ENCODE results near the gene KCNIP1. TPM values are rescaled to one million over a fixed set of nuclear protein-coding genes. Genes with fewer than 3 reads are reported as not detected.

KCNIP1 gene
- polyA plus RNA-seq, 2 donors: 0.04 TPM; not detected in 1

- WGBS, 2 donors: 73 to 75% methylated on average over 12 of the region's 12 CpGs
- Histone ChIP-seq H3K27ac (ENCODE audit: low read depth in 2 of 2, low read length in 1 of 2) (peak overlapping the region; percentile 65 to 69), H3K4me3 (ENCODE audit: low read depth in 1 of 2, low read length in 2 of 2) (no peak overlapping the region), H3K4me1 (ENCODE audit: control insufficient read depth in 2 of 2, insufficient read depth in 2 of 2, low read length in 1 of 2) (peaks cover 0 to 9% of the 10 kb centered on the region in 2 donors), H3K27me3 (ENCODE audit: control insufficient read depth in 1 of 2, insufficient read depth in 2 of 2, low read length in 2 of 2) (no peaks in the 10 kb centered on the region), H3K36me3 (ENCODE audit: control insufficient read depth in 2 of 2, insufficient read depth in 2 of 2, low read length in 1 of 2) (no peaks in the 10 kb centered on the region), H3K9me3 (ENCODE audit: control insufficient read depth in 2 of 2, insufficient read depth in 1 of 2, low read depth in 1 of 2, low read length in 1 of 2) (no peaks in the 10 kb centered on the region)
Observed at GRCh38 chr5:170773024-170773985, 269.5 kb downstream of the KCNIP1 start.

GRCh38 chr5:170774831-170775230 lies 271.0 kb downstream of the KCNIP1 start:
- Histone ChIP-seq H3K4me1 (ENCODE audit: control insufficient read depth in 2 of 2, insufficient read depth in 2 of 2, low read length in 1 of 2) (peaks cover 0 to 9% of the 10 kb centered on the region in 2 donors), H3K9me3 (ENCODE audit: control insufficient read depth in 2 of 2, insufficient read depth in 1 of 2, low read depth in 1 of 2, low read length in 1 of 2) (no peaks in the 10 kb centered on the region), H3K36me3 (ENCODE audit: control insufficient read depth in 2 of 2, insufficient read depth in 2 of 2, low read length in 1 of 2) (no peaks in the 10 kb centered on the region), H3K27me3 (ENCODE audit: control insufficient read depth in 1 of 2, insufficient read depth in 2 of 2, low read length in 2 of 2) (no peaks in the 10 kb centered on the region), H3K4me3 (ENCODE audit: low read depth in 1 of 2, low read length in 2 of 2) (no peak overlapping the region), H3K27ac (ENCODE audit: low read depth in 2 of 2, low read length in 1 of 2) (no peak overlapping the region)
- 90 to 91% methylated on average over 5 of the region's 5 CpGs for WGBS, 2 donors

DNA sequence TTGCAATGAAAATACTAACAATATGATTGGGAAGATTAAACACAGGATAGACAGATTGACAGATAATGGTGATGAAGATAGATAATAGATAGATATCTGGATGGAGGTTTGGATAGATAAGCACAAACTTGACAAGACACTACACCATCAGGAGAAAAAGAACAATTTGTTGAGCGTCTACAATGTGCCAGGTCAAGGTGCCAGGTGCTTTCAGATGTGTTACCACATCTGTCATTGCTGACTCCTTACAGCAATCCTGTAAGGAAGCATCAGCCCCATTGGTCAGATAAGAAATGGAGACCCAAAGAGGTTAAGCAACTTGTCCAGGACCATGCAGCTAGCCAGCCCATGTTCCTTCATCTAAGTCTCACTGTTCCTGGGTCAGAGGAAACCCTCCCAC lies 278.1 kb downstream of the KCNIP1 start:
- H3K27me3 ChIP-seq (ENCODE audit: control insufficient read depth in 1 of 2, insufficient read depth in 2 of 2, low read length in 2 of 2): no peaks in the 10 kb centered on the region
- H3K9me3 ChIP-seq (ENCODE audit: control insufficient read depth in 2 of 2, insufficient read depth in 1 of 2, low read depth in 1 of 2, low read length in 1 of 2): no peaks in the 10 kb centered on the region
- H3K36me3 ChIP-seq (ENCODE audit: control insufficient read depth in 2 of 2, insufficient read depth in 2 of 2, low read length in 1 of 2): no peaks in the 10 kb centered on the region
- 64 to 68% methylated on average over 1 of the region's 1 CpG for WGBS, 2 donors
- peaks cover 2 to 7% of the 10 kb centered on the region in 2 donors for H3K4me1 ChIP-seq (ENCODE audit: control insufficient read depth in 2 of 2, insufficient read depth in 2 of 2, low read length in 1 of 2)
- H3K4me3 ChIP-seq (ENCODE audit: low read depth in 1 of 2, low read length in 2 of 2): no peak overlapping the region
- no peak overlapping the region for H3K27ac ChIP-seq (ENCODE audit: low read depth in 2 of 2, low read length in 1 of 2)

- Histone ChIP-seq H3K27ac (ENCODE audit: low read depth in 2 of 2, low read length in 1 of 2) (no peak overlapping the region), H3K4me3 (ENCODE audit: low read depth in 1 of 2, low read length in 2 of 2) (no peak overlapping the region)
- 65 to 68% methylated on average over 6 of the region's 6 CpGs for whole genome bisulfite sequencing, 2 donors
Observed at GRCh38 chr5:170782438-170782837, 278.6 kb downstream of the KCNIP1 start.

GRCh38 chr5:170783498-170784247 lies 279.9 kb downstream of the KCNIP1 start, which contains the start of gene GABRP:
Gene GABRP (plus strand): TSS chr5:170783725. CDS start chr5:170788616, 4,891 bp downstream.
- WGBS, 2 donors: 87 to 90% methylated on average over 14 of the region's 14 CpGs
- no peaks in the 10 kb centered on the region for H3K9me3 ChIP-seq (ENCODE audit: control insufficient read depth in 2 of 2, insufficient read depth in 1 of 2, low read depth in 1 of 2, low read length in 1 of 2)
- no peaks in the 10 kb centered on the region for H3K27me3 ChIP-seq (ENCODE audit: control insufficient read depth in 1 of 2, insufficient read depth in 2 of 2, low read length in 2 of 2)
- H3K27ac ChIP-seq (ENCODE audit: low read depth in 2 of 2, low read length in 1 of 2): peak within 1 kb of the TSS in 1 of 2 donors; percentile 45
- no peaks in the 10 kb centered on the region for H3K36me3 ChIP-seq (ENCODE audit: control insufficient read depth in 2 of 2, insufficient read depth in 2 of 2, low read length in 1 of 2)
- H3K4me1 ChIP-seq (ENCODE audit: control insufficient read depth in 2 of 2, insufficient read depth in 2 of 2, low read length in 1 of 2): peaks cover 4 to 5% of the 10 kb centered on the region in 2 donors
- peak within 1 kb of the TSS; percentile 34 to 36 for H3K4me3 ChIP-seq (ENCODE audit: low read depth in 1 of 2, low read length in 2 of 2)

More at GRCh38 chr5:170782438-170782837, 278.6 kb downstream of the KCNIP1 start:
- Histone ChIP-seq H3K27me3 (ENCODE audit: control insufficient read depth in 1 of 2, insufficient read depth in 2 of 2, low read length in 2 of 2) (no peaks in the 10 kb centered on the region), H3K36me3 (ENCODE audit: control insufficient read depth in 2 of 2, insufficient read depth in 2 of 2, low read length in 1 of 2) (no peaks in the 10 kb centered on the region), H3K4me1 (ENCODE audit: control insufficient read depth in 2 of 2, insufficient read depth in 2 of 2, low read length in 1 of 2) (peaks cover 2 to 5% of the 10 kb centered on the region in 2 donors), H3K9me3 (ENCODE audit: control insufficient read depth in 2 of 2, insufficient read depth in 1 of 2, low read depth in 1 of 2, low read length in 1 of 2) (no peaks in the 10 kb centered on the region)

DNA sequence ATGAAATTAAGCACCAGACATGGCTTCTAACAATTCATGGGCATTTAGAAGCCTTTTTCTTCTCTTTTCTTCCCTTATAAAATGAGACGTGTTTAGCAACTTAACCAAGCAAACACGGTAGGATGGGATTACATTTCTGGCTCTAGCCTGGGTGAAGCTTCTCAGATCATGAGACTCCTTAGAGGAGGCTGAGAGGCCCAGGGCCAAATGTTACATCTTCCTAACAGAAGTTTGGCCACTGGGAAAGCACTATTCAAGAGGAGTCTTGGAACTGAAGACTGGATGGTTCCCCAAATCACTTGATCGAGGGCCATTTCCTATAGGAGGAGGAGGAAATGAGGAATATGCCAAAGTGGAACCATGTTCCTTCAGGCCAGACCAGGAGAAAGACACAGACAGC lies 281.6 kb downstream of the KCNIP1 start:
- WGBS, 2 donors: 66 to 71% methylated on average over 3 of the region's 3 CpGs
- Histone ChIP-seq H3K27ac (ENCODE audit: low read depth in 2 of 2, low read length in 1 of 2) (no peak overlapping the region), H3K4me1 (ENCODE audit: control insufficient read depth in 2 of 2, insufficient read depth in 2 of 2, low read length in 1 of 2) (peaks cover 4 to 5% of the 10 kb centered on the region in 2 donors), H3K36me3 (ENCODE audit: control insufficient read depth in 2 of 2, insufficient read depth in 2 of 2, low read length in 1 of 2) (no peaks in the 10 kb centered on the region), H3K4me3 (ENCODE audit: low read depth in 1 of 2, low read length in 2 of 2) (peak overlapping the region; percentile 4 to 34), H3K27me3 (ENCODE audit: control insufficient read depth in 1 of 2, insufficient read depth in 2 of 2, low read length in 2 of 2) (no peaks in the 10 kb centered on the region), H3K9me3 (ENCODE audit: control insufficient read depth in 2 of 2, insufficient read depth in 1 of 2, low read depth in 1 of 2, low read length in 1 of 2) (no peaks in the 10 kb centered on the region)

Other genes starting within 250 kb of the KCNIP1 start
- gene LCP2, start 206.2 kb upstream of the KCNIP1 start, polyA plus RNA-seq: 1 to 10 TPM; 2.4 to 2.6 TPM
- gene KCNMB1, start 114.7 kb upstream of the KCNIP1 start, polyA plus RNA-seq: 1 to 10 TPM; 4.2 to 8.2 TPM